ENCODE data around the gene TMPRSS4.

Gene TMPRSS4

GRCh38 chr11:118076754-118077281 is at the start of gene TMPRSS4:
TSS of gene TMPRSS4 (plus strand) at chr11:118077078. CDS start at chr11:118077303, 225 bp downstream.
- no peak for DNase-seq

GRCh38 chr11:118027694-118028093 is 49.2 kb upstream of the TMPRSS4 start:
- DNase-seq = no peak

- DNase-seq = no peak
Observed at GRCh38 chr11:118028626-118029025, 48.3 kb upstream of the TMPRSS4 start.

GRCh38 chr11:118033443-118033842 is 43.4 kb upstream of the TMPRSS4 start:
- DNase-seq = no peak

GRCh38 chr11:118042141-118042540 is 34.7 kb upstream of the TMPRSS4 start:
- DNase-seq = no peak

GRCh38 chr11:118042796-118043195 is 34.1 kb upstream of the TMPRSS4 start:
- DNase-seq = no peak

- no peak for DNase-seq
Observed at GRCh38 chr11:118045191-118045590, 31.7 kb upstream of the TMPRSS4 start.

GRCh38 chr11:118046051-118046963 is 30.6 kb upstream of the TMPRSS4 start:
- DNase-seq = no peak

- DNase-seq = no peak
Observed at GRCh38 chr11:118046964-118047700, 29.7 kb upstream of the TMPRSS4 start.

GRCh38 chr11:118047749-118048148 is 29.1 kb upstream of the TMPRSS4 start:
- DNase-seq = no peak

- no peak for DNase-seq
Observed at GRCh38 chr11:118048472-118049370, 28.2 kb upstream of the TMPRSS4 start.

GRCh38 chr11:118049771-118050170 is 27.1 kb upstream of the TMPRSS4 start:
- DNase-seq = no peak

GRCh38 chr11:118050208-118050891 is 26.5 kb upstream of the TMPRSS4 start:
- DNase-seq = no peak

GRCh38 chr11:118051136-118051610 is 25.7 kb upstream of the TMPRSS4 start:
- no peak for DNase-seq

GRCh38 chr11:118051611-118052461 is 25.0 kb upstream of the TMPRSS4 start:
- DNase-seq = no peak

- no peak for DNase-seq
Observed at GRCh38 chr11:118052581-118053206, 24.2 kb upstream of the TMPRSS4 start.

- DNase-seq = no peak
Observed at GRCh38 chr11:118054712-118055640, 21.9 kb upstream of the TMPRSS4 start.

- DNase-seq = no peak
Observed at GRCh38 chr11:118055966-118056365, 20.9 kb upstream of the TMPRSS4 start.

GRCh38 chr11:118056806-118057205 is 20.1 kb upstream of the TMPRSS4 start:
- DNase-seq = no peak
